Spleen (tissue), 7 donors: Measurements from ENCODE around the gene GRAMD1A.

Source experiments
- CTCF ChIP-seq, 11 experiments: fragments of 200-600 bp in 7 of 11; fragments of 450-650 bp in 4 of 11; sonication (generic) in 4 of 11; IDR thresholded peaks in 8 of 11; conservative IDR thresholded peaks in 3 of 11; 1 replicate in 7 of 11; 2 replicates in 4 of 11; pipeline versions ENCODE4 v1.4.0 to v1.8.0; 2016 to 2021; ENCODE audit warnings: antibody characterized with exemption in 11 of 11, inconsistent platforms in 4 of 11, mild to moderate bottlenecking in 1 of 11
- POLR2AphosphoS5 ChIP-seq, 3 donors: sonication (generic); formaldehyde crosslinking; IDR thresholded peaks; one replicate each; pipeline ENCODE4 v1.5.1; 2017; ENCODE audit warnings: antibody characterized with exemption in 3 of 3
- donor health status: DM: no; HTN: no; CAD: no; lungs with moderate emphysema.
- donor health status: DM: no; HTN: no; CAD: no.
- donor health status: DM: no; HTN: no; CAD: no.

GRCh38 chr19:35046461-35046860 lies 46.3 kb downstream of the GRAMD1A start:
- TF ChIP-seq CTCF (IDR thresholded peaks at IDR 0.05 in 8 of 11, conservative IDR thresholded peaks at IDR 0.05 in 3 of 11) (no peak), POLR2AphosphoS5 (IDR thresholded peaks at IDR 0.05) (no peak)
